Measurements from ENCODE around the gene RPL5.

Gene RPL5

DNA sequence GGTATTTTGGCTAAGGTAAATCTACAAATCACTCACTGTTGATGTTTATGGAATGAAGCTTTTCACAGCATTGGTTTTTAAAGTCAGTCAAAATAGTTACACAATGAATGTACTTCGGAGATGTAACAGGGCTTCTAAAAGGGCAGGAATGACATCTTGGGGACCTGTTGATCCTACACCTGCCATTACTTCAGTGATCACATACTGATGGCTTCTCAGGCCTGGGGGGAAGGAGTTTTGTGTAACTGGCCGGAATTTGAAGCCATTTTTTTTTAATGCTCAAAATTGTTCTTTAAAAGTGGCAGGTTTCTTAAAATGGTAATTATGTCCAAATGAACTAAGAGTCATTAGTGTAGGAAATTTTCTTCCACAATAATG is 11.2 kb downstream of the RPL5 start:
- no peak overlapping the region for H3K4me3 ChIP-seq (ENCODE audit: low read length)
- H3K27ac ChIP-seq (ENCODE audit: low read depth, low read length) = no peak overlapping the region
- H3K4me1 ChIP-seq (ENCODE audit: insufficient read depth, low read length) = no peaks in the 10 kb centered on the region
- peaks cover 65% of the 10 kb centered on the region for H3K36me3 ChIP-seq (ENCODE audit: insufficient read depth, low read length)
- 95% methylated on average over 2 of the region's 2 CpGs for WGBS
- H3K9ac ChIP-seq (ENCODE audit: low read depth, low read length) = no peak overlapping the region
- H3K27me3 ChIP-seq (ENCODE audit: insufficient read depth, low read length) = no peaks in the 10 kb centered on the region
- no peaks in the 10 kb centered on the region for H3K9me3 ChIP-seq (ENCODE audit: insufficient read depth, low read depth, low read length)

DNA sequence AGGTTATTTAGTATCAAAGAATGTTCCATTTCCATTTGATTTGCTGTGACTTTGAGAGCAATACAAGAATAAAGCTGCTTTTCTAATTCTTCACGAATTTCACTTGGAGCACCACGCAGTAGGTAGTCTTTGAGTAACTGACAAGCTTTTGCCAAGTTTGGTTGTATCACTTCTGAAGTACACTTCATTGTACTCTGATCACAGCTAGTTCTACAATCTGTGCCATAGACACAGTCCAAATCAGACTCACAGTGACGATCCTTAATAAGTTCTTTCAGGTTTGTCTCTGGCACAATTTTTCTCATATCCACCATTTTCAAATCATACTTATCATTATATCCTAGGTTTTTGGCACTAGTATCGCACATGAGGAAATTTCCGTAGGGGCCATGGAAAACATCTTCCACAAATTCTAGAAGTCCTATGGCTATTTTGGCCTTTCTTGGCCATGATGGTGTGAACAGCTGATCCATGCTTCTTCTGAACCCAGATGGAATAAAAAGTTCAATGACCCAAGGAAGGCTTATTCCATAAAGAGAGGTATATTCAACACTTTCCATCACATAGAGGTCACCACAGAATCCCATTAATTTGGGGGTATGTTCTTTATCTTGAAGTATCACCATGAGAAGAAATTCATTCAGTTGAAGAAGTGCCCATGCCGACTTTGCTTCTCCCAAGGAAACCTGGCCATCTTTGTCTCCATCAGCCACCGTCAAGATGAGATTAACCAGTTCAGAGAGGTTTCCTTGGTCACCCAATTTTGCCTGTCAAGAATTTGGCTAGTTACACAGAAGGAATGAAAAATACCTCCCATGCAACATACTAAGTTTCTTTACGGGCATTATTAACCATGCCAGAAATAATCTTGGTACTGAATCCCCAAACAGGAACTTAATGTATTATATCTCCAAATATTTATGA is 11.9 kb downstream of the RPL5 start:
- H3K9me3 ChIP-seq (ENCODE audit: insufficient read depth, low read depth, low read length) = no peaks in the 10 kb centered on the region
- H3K27ac ChIP-seq (ENCODE audit: low read depth, low read length) = no peak overlapping the region
- WGBS = 95% methylated on average over 8 of the region's 8 CpGs
- no peak overlapping the region for H3K9ac ChIP-seq (ENCODE audit: low read depth, low read length)
- no peaks in the 10 kb centered on the region for H3K4me1 ChIP-seq (ENCODE audit: insufficient read depth, low read length)
- H3K36me3 ChIP-seq (ENCODE audit: insufficient read depth, low read length) = peaks cover 58% of the 10 kb centered on the region
- H3K27me3 ChIP-seq (ENCODE audit: insufficient read depth, low read length) = no peaks in the 10 kb centered on the region
- H3K4me3 ChIP-seq (ENCODE audit: low read length) = no peak overlapping the region

DNA sequence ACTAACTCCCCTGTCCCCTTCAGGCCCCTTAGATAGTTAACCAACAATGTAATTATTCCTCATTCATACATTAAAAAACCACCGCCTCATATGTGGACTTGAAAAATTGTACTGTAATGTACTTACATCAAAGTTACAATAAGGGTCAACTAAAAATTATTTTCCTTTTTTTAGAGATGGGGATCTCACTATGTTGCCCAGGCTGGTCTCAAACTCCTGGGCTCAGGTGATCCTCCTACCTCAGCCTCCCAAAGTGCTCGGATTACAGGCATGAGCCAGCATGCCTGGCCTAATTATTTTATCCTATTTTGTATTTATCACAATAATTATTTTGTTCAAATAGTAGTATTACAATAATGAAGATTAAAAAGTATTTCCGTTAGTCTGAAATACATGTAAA is 12.6 kb downstream of the RPL5 start:
- Histone ChIP-seq H3K4me1 (ENCODE audit: insufficient read depth, low read length) (no peaks in the 10 kb centered on the region), H3K9me3 (ENCODE audit: insufficient read depth, low read depth, low read length) (no peaks in the 10 kb centered on the region), H3K27me3 (ENCODE audit: insufficient read depth, low read length) (no peaks in the 10 kb centered on the region), H3K4me3 (ENCODE audit: low read length) (no peak overlapping the region), H3K9ac (ENCODE audit: low read depth, low read length) (no peak overlapping the region), H3K27ac (ENCODE audit: low read depth, low read length) (no peak overlapping the region), H3K36me3 (ENCODE audit: insufficient read depth, low read length) (peaks cover 51% of the 10 kb centered on the region)
- WGBS = 100% methylated on average over 2 of the region's 3 CpGs

DNA sequence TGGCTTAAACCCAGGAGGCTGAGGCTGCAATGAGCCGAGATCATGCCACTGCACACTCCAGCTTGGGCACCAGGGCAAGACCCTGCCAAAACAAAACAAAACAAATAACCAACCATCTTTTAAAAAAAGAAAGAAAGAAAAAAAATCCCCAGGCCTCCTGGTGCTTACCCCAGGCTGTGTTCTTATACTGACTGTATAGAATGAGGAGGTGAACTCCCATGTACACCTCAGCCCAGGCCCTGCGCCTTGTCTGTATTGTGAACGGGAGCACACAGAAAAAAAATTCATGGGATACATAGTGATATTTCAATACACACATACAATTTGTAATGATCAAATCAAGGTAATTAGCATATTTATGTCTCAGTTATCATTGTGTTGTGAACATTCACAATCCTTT is 14.1 kb downstream of the RPL5 start:
- H3K9me3 ChIP-seq (ENCODE audit: insufficient read depth, low read depth, low read length) = no peaks in the 10 kb centered on the region
- 95% methylated on average over 1 of the region's 3 CpGs for WGBS
- no peak overlapping the region for H3K9ac ChIP-seq (ENCODE audit: low read depth, low read length)
- no peaks in the 10 kb centered on the region for H3K27me3 ChIP-seq (ENCODE audit: insufficient read depth, low read length)
- H3K4me3 ChIP-seq (ENCODE audit: low read length) = no peak overlapping the region
- no peaks in the 10 kb centered on the region for H3K4me1 ChIP-seq (ENCODE audit: insufficient read depth, low read length)
- H3K27ac ChIP-seq (ENCODE audit: low read depth, low read length) = no peak overlapping the region
- peaks cover 36% of the 10 kb centered on the region for H3K36me3 ChIP-seq (ENCODE audit: insufficient read depth, low read length)

DNA sequence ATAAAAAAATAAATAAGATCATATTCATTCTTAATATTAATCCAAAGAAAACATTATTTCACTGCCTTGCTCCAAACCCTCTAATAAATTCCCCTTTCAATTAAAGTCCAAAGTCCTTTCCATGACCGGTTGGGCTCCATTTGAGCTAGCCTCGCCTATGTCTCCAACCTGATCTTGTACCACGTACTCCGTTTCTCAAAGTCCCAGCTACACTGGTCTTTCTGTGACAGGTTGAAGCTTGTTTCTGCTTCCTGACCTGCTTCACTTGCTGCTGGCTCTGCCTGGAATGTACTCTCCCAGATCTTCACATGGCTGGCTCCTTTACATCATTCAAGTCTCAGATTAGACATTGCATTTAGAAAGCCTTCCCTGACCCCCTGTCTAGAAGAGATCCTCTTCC is 16.4 kb downstream of the RPL5 start:
- 86% methylated on average over 4 of the region's 4 CpGs for WGBS
- Histone ChIP-seq H3K9ac (ENCODE audit: low read depth, low read length) (no peak overlapping the region), H3K9me3 (ENCODE audit: insufficient read depth, low read depth, low read length) (no peaks in the 10 kb centered on the region), H3K27ac (ENCODE audit: low read depth, low read length) (no peak overlapping the region), H3K4me1 (ENCODE audit: insufficient read depth, low read length) (no peaks in the 10 kb centered on the region), H3K36me3 (ENCODE audit: insufficient read depth, low read length) (peaks cover 13% of the 10 kb centered on the region), H3K4me3 (ENCODE audit: low read length) (no peak overlapping the region), H3K27me3 (ENCODE audit: insufficient read depth, low read length) (no peaks in the 10 kb centered on the region)

DNA sequence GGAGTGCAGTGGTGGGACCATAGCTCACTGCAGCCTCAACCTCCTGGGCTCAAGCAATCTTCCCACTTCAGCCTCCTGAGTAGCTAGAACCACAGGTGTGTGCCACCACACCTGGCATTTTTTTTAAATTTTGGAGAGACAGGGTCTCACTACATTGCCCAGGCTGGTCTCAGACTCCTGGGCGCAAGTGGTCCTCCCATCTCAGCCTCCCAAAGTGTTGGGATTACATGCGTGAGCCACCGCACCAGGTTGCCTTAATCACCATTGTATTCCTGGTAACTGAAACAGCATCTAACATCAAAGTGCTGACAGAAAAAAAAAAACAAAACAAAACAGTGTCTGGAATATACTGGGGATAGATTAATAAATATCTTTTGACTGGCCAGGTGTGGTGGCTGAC is 18.2 kb downstream of the RPL5 start:
- Histone ChIP-seq H3K36me3 (ENCODE audit: insufficient read depth, low read length) (no peaks in the 10 kb centered on the region; the same call in 1 of the 2 replicates), H3K27me3 (ENCODE audit: insufficient read depth, low read length) (no peaks in the 10 kb centered on the region), H3K4me3 (ENCODE audit: low read length) (no peak overlapping the region), H3K9ac (ENCODE audit: low read depth, low read length) (no peak overlapping the region), H3K4me1 (ENCODE audit: insufficient read depth, low read length) (no peaks in the 10 kb centered on the region), H3K9me3 (ENCODE audit: insufficient read depth, low read depth, low read length) (no peaks in the 10 kb centered on the region), H3K27ac (ENCODE audit: low read depth, low read length) (no peak overlapping the region)
- 94% methylated on average over 3 of the region's 3 CpGs for WGBS

DNA sequence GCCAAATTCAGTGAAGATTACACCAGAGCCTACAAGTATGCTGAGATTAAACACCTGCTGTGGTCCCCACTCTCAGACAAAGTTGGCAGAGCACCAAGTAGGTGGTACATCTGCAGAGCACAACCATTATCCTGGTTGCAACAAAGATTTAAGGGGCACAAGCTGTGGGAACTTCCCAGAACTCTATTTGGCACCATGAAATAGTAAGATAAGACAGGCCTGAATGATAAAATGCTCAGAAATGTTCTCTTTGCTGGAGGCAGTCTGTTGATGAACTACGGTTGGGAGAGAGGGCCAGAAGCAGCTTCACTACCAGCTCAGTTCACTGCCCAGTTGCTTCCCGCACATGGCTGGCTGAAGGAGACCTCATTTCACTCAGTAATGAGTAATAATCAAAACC is 19.9 kb downstream of the RPL5 start:
- Histone ChIP-seq H3K9me3 (ENCODE audit: insufficient read depth, low read depth, low read length) (no peaks in the 10 kb centered on the region), H3K4me1 (ENCODE audit: insufficient read depth, low read length) (no peaks in the 10 kb centered on the region), H3K36me3 (ENCODE audit: insufficient read depth, low read length) (no peaks in the 10 kb centered on the region), H3K4me3 (ENCODE audit: low read length) (no peak overlapping the region), H3K9ac (ENCODE audit: low read depth, low read length) (no peak overlapping the region), H3K27me3 (ENCODE audit: insufficient read depth, low read length) (no peaks in the 10 kb centered on the region), H3K27ac (ENCODE audit: low read depth, low read length) (no peak overlapping the region)
- WGBS = 100% methylated on average over 2 of the region's 2 CpGs

DNA sequence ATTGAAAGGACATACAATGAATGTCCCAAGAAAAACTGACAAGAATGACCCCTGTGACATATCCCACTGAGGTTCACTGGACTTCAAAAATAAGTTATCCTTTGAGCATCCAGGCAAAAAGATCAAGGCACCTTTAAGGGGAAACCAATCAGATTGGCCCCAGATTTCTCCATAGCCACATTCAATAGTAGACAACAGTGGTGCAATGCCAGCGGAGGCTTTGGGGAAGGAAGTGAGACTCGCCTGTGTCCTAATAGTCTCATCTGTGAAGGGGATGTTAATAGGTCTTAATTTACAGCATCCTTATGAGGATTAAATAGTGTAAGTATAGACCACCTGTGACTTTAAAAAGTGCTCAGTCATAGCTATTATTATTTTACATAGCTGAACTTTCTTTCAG is 21.5 kb downstream of the RPL5 start:
- no peak overlapping the region for H3K9ac ChIP-seq (ENCODE audit: low read depth, low read length)
- H3K9me3 ChIP-seq (ENCODE audit: insufficient read depth, low read depth, low read length) = no peaks in the 10 kb centered on the region
- no peaks in the 10 kb centered on the region for H3K4me1 ChIP-seq (ENCODE audit: insufficient read depth, low read length)
- no peaks in the 10 kb centered on the region for H3K36me3 ChIP-seq (ENCODE audit: insufficient read depth, low read length)
- H3K27me3 ChIP-seq (ENCODE audit: insufficient read depth, low read length) = no peaks in the 10 kb centered on the region
- no peak overlapping the region for H3K4me3 ChIP-seq (ENCODE audit: low read length)
- no peak overlapping the region for H3K27ac ChIP-seq (ENCODE audit: low read depth, low read length)
- WGBS = 94% methylated on average over 2 of the region's 2 CpGs

DNA sequence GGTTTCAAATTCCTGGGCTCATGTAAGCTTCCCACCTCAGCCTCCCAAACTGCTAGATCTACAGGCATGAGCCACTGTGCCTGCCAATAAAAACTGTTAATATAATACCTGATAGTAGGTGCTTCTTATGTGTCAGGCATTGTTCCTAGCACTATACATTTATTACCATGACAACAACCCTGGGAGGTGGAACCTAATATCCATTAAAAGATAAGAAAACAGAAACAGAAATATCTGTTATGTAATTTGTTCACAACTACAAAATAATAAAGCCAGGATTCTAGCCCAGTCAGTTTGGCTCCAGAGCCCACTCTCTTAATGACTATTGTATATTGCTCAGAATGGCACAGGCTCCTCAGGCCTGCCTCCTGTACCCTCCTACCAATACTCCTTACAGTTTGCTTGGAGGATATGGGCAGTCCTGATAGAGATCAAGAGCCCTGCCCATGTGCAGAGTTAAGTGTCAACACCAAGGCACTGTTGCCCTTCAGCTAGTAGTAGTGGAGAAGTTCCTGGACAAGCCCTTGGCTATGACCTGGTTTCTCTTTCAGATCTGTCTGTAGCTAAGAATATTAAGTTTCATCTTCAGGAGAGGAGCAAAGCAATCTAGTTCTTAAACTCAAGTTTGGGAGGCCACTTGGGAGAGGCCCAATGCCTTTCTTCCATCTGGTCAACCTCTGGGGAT is 22.4 kb downstream of the RPL5 start:
- Histone ChIP-seq H3K9me3 (ENCODE audit: insufficient read depth, low read depth, low read length) (no peaks in the 10 kb centered on the region), H3K4me3 (ENCODE audit: low read length) (no peak overlapping the region), H3K9ac (ENCODE audit: low read depth, low read length) (no peak overlapping the region), H3K4me1 (ENCODE audit: insufficient read depth, low read length) (no peaks in the 10 kb centered on the region), H3K27me3 (ENCODE audit: insufficient read depth, low read length) (no peaks in the 10 kb centered on the region), H3K36me3 (ENCODE audit: insufficient read depth, low read length) (no peaks in the 10 kb centered on the region), H3K27ac (ENCODE audit: low read depth, low read length) (no peak overlapping the region)

DNA sequence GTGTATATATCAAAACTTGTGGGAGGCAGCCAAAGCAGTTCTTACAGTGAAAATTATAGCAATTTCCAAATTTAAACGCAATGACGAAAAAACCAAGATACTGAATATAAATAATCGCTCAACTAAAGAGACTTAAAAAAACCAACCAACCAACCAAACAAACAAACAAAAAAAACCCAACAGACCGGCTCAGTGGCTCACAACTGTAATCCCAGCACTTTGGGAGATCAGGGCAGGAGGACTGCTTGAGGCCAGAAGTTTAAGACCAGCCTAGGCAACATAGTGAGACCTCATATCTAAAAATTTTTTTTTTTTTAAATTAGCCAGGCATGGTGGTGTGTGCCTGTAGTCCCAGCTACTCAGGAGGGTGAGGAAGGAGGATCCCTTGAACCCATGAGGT is 23.4 kb downstream of the RPL5 start:
- H3K36me3 ChIP-seq (ENCODE audit: insufficient read depth, low read length) = no peaks in the 10 kb centered on the region
- no peak overlapping the region for H3K27ac ChIP-seq (ENCODE audit: low read depth, low read length)
- no peaks in the 10 kb centered on the region for H3K9me3 ChIP-seq (ENCODE audit: insufficient read depth, low read depth, low read length)
- H3K27me3 ChIP-seq (ENCODE audit: insufficient read depth, low read length) = no peaks in the 10 kb centered on the region
- H3K9ac ChIP-seq (ENCODE audit: low read depth, low read length) = no peak overlapping the region
- H3K4me1 ChIP-seq (ENCODE audit: insufficient read depth, low read length) = no peaks in the 10 kb centered on the region
- no peak overlapping the region for H3K4me3 ChIP-seq (ENCODE audit: low read length)
- WGBS = 94% methylated on average over 4 of the region's 4 CpGs

DNA sequence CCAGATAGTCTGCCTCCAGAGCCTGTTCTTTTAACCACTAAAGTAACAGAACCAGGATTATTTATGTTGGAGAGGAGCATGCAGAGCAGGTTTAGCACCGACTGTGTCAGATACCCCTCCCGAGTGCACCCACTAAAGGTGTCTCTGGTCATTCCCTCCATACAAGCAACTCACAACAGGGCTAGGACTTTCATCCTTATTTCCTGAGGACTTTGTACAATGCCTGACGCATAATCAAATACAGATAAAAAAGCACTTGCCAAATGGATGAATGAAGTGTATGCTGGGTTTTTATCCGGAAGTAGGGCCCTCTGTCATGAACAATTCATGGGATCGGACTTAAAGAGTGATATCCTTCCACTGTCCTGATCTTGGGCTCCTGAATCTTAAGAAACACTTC is 26.0 kb downstream of the RPL5 start:
- H3K9ac ChIP-seq (ENCODE audit: low read depth, low read length) = no peak overlapping the region
- WGBS = 94% methylated on average over 5 of the region's 5 CpGs
- no peak overlapping the region for H3K4me3 ChIP-seq (ENCODE audit: low read length)

More for the DNA sequence above, 26.0 kb downstream of the RPL5 start:
- Histone ChIP-seq H3K4me1 (ENCODE audit: insufficient read depth, low read length) (no peaks in the 10 kb centered on the region), H3K27ac (ENCODE audit: low read depth, low read length) (no peak overlapping the region), H3K36me3 (ENCODE audit: insufficient read depth, low read length) (no peaks in the 10 kb centered on the region), H3K27me3 (ENCODE audit: insufficient read depth, low read length) (no peaks in the 10 kb centered on the region), H3K9me3 (ENCODE audit: insufficient read depth, low read depth, low read length) (no peaks in the 10 kb centered on the region)
